ENCODE results near the gene SMIM22. TPM values are rescaled to one million over a fixed set of nuclear protein-coding genes. Genes with fewer than 3 reads are reported as not detected.

The SMIM22 gene, protein sequence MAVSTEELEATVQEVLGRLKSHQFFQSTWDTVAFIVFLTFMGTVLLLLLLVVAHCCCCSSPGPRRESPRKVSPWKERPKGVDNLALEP
- total RNA-seq: 27.7 TPM
- long read RNA-seq, transcript SMIM22-204 (4 exons, 394 nt): major isoform, 8 of 13 reads
- long read RNA-seq, partial matches to known transcripts: 0 of 13 reads
- long read RNA-seq, other reads (novel, unspliced or antisense): 0 of 13 reads

DNA sequence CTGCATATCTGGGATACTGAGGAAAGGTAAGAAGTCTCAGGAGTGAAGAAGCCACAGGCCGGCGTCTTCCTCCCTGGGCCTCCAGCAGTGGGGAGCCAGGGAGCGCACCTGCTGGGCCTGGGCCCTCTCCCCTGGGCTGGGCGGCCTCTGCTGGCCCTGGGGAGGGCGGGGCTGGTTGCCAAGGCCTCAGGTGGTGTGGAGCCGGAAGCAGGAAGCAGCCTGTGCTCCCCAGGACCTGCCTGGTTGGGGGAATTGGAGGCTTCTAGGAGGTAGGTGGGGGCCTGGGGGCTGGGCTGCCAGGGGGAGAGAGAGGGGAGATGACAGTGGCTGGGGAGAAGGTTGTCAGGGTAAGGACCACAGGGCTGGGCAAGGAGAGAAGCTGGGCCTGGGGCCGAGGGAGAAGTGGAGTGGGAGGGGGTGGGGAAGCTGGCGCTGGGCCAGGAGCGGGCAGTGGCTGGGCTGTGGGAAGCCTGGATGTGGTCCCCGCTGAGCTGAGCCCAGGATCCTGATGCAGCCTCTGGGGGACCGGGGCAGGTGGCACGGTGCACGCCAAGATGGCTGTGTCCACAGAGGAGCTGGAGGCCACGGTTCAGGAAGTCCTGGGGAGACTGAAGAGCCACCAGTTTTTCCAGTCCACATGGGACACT is at the start of gene SMIM22:
Gene SMIM22 (plus strand): TSS at position 189 of the 647 bp plus-strand sequence. CDS start 366 bp downstream, at position 555.
- peak within 1 kb of the TSS; percentile 41 for H3K4me3 ChIP-seq
- peak; percentile 82 for ATAC-seq
- intact Hi-C loops (cut with DNase I): no loop called here
- peak within 1 kb of the TSS; percentile 31 for H3K27ac ChIP-seq
- H3K27me3 ChIP-seq (ENCODE audit: low read depth): no peaks in the 10 kb centered on the region
- H3K36me3 ChIP-seq: peaks cover 14% of the 10 kb centered on the region
- H3K9me3 ChIP-seq: no peaks in the 10 kb centered on the region
- H3K4me1 ChIP-seq: peaks cover 4% of the 10 kb centered on the region
- TF ChIP-seq CTCF (IDR thresholded peaks at IDR 0.05): no peak
- peak; percentile 81 for DNase-seq

- Histone ChIP-seq H3K9me3 (no peaks in the 10 kb centered on the region), H3K27me3 (ENCODE audit: low read depth) (no peaks in the 10 kb centered on the region), H3K36me3 (peaks cover 23% of the 10 kb centered on the region), H3K4me3 (no peak overlapping the region), H3K27ac (no peak overlapping the region), H3K4me1 (peaks cover 9% of the 10 kb centered on the region)
- no peak for TF ChIP-seq CTCF (IDR thresholded peaks at IDR 0.05)
- intact Hi-C loops (cut with DNase I): no loop called here
- ATAC-seq (no peak), DNase-seq (no peak)
Measured at GRCh38 chr16:4746215-4746614, 49.0 kb upstream of the SMIM22 start.

GRCh38 chr16:4746991-4747574 is 48.1 kb upstream of the SMIM22 start:
- Histone ChIP-seq H3K27ac (no peak overlapping the region), H3K4me1 (peaks cover 9% of the 10 kb centered on the region), H3K27me3 (ENCODE audit: low read depth) (no peaks in the 10 kb centered on the region), H3K36me3 (peaks cover 31% of the 10 kb centered on the region), H3K9me3 (no peaks in the 10 kb centered on the region), H3K4me3 (no peak overlapping the region)
- TF ChIP-seq CTCF (IDR thresholded peaks at IDR 0.05): no peak
- ATAC-seq (no peak), DNase-seq (no peak)
- intact Hi-C loops (cut with DNase I): no loop called here

DNA sequence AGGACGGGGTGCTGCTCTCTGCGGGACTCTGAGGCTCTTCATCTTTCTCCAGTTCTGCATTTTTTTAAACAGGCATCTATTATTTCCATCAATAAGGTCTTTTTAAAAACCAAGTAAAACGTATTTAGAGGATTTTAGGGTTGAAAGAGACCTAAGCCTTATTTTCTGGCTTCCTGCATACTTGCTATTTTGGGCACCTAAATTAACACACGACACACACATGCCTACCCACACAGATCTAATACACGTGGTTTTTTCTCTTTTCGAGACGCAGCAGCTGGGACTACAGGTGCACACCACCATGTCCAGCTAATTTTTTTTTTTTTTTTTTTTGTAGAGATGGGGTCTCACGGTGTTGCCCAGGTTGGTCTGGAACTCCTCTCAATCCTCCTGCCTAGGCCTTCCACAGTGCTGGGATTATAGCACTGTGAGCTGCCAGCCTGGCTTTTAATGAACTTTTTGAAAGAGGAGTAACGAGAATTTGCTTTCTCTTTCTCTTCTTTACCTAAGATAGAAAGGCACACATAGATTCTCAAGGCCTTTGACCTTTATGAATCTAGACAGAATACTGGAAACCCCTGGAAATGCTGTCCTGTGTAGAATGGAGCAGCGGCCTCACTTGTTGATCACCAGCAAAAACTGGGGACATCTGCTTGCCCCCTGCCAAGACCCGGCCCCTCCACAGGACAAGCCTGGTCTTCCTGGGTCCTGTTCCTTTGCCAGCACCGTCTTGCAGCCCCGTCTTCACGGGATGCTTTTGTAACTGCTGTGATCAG is 47.1 kb upstream of the SMIM22 start:
- peaks cover 6% of the 10 kb centered on the region for H3K4me1 ChIP-seq
- DNase-seq (no peak), ATAC-seq (no peak)
- H3K9me3 ChIP-seq: no peaks in the 10 kb centered on the region
- no peak overlapping the region for H3K4me3 ChIP-seq
- intact Hi-C loops (cut with DNase I): no loop called here
- H3K36me3 ChIP-seq: peaks cover 41% of the 10 kb centered on the region
- H3K27me3 ChIP-seq (ENCODE audit: low read depth): no peaks in the 10 kb centered on the region
- TF ChIP-seq CTCF (IDR thresholded peaks at IDR 0.05): no peak
- H3K27ac ChIP-seq: no peak overlapping the region

- Histone ChIP-seq H3K27me3 (ENCODE audit: low read depth) (no peaks in the 10 kb centered on the region), H3K9me3 (no peaks in the 10 kb centered on the region), H3K36me3 (peaks cover 49% of the 10 kb centered on the region), H3K27ac (no peak overlapping the region), H3K4me1 (no peaks in the 10 kb centered on the region), H3K4me3 (no peak overlapping the region)
- TF ChIP-seq CTCF (IDR thresholded peaks at IDR 0.05): no peak
- intact Hi-C loops (cut with DNase I): no loop called here
- no peak for ATAC-seq
- DNase-seq: no peak
Measured at GRCh38 chr16:4748682-4749411, 46.3 kb upstream of the SMIM22 start.

Measured in lower lobe of right lung (tissue), 2 donors.